ENCODE measurements around the gene ST8SIA6.
A peak's percentile ranks its signal among the peaks of the same experiment; 100 is the strongest.

The ST8SIA6 gene

DNA sequence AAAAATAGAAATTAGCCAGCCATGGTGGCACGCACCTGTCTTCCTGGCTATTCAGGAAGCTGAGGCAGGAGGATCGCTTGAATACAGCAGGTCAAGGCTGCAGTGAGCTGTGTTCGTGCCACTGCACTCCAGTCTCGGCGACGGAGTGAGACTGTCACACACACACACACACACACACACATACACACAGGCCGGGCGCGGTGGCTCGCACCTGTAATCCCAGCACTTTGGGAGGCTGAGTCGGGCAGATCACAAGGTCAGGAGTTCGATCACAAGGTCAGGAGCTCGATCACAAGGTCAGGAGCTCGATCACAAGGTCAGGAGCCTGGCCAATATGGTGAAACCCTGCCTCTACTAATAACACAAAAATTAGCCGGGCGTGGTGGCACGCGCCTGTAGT is 68.4 kb downstream of the ST8SIA6 start:
- no peak for DNase-seq (ENCODE audit: low read depth)

DNA sequence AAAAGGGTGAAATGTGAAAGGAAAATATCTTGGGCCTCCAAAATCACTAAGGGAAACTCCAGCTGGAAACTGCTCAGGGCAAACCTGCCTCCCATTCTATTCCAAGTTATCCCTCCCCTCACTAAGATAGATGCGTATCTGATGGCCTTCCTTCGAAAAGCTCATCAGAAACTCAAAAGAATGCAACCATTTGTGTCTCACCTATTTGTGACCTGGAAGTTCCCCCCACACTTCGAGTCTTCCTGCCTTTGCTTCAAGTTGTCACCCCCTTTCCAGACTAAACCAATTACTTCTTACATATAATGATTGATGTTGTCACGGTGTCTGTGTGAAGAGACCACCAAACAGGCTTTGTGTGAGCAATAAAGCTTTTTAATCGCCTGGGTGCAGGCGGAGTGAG is 69.3 kb downstream of the ST8SIA6 start:
- no peak for DNase-seq (ENCODE audit: low read depth)

DNA sequence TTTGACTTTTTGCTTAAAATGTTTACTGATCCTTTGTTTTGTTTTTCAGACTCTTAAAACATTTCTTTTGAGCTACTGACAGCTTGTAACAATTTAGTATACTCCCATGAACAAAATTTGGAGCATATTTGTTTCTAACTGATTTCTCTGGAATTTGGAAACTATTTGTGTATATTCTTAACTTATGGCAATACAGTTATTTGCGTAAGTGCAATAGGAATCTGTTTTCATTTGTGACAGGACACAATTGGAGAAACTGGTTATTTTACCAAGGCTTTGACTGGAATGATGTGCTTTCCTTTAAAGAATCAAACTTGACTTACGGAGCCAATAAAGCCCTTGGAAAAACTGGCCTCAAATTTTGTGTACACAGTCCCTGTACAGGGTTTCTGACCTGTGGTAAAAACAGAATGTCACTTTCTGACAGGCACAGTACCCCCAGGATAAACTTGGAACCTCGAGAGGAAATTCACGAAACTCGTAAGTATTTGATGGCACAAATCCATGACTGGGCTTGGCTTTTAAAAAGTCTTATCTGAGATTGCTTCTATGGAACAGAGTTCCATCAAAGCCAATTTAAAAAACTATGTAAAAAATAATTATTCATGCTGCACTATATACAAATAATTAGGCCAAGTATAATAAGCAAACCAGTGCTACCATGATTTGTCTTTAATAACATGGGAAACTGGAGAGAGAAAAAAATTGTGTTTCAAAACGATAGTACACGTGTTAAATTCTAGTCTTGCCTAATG is 70.4 kb downstream of the ST8SIA6 start:
- no peak for DNase-seq (ENCODE audit: low read depth)

DNA sequence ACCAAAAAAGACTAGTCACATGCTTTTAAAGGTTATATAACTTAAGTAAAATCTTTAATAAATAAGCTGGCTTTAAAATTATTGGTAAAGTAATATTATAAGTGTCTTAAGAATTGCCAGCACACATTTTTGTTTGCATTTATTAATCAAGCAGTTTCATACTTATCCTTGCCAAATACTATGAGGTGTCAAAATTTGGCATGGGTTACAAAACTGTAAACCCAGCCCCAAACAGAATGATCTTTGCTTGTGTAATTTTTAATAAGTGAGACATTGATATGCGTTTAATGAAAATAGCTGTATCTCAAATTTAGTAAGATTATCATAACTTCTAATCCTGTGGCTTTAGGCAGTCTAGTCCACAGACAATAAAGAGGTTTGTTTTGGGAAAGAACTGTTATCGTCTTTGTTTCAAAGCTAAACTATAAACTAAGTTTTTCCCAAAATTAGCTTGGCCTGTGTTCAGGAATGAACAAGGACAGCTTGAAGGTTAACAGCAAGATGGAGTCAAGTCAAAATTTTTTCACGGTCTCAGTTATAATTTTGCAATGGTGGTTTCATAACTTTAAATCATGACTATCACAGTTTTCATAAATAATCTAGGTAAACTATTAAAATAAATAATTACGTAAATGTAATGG is 72.8 kb downstream of the ST8SIA6 start:
- DNase-seq (ENCODE audit: low read depth): no peak

DNA sequence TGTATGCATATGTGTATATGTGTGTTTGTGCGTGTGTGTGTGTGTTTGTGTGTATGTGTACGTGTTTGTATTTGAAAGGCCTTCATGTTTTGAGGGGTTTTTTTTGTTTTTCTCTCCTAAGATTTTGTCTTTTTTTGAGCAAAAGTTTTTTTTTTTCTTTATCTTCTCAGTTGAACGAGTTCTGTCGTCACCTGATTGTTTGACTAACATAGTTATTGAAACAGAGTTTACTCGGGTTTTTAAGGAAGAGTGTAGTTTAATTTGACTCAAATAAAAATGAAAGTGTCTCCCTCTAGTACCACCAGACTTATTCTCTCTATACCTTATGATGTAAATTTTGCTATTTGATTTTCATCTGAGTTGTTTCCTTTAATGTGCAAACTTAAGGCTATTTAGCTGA is 73.5 kb downstream of the ST8SIA6 start:
- no peak for DNase-seq (ENCODE audit: low read depth)

DNA sequence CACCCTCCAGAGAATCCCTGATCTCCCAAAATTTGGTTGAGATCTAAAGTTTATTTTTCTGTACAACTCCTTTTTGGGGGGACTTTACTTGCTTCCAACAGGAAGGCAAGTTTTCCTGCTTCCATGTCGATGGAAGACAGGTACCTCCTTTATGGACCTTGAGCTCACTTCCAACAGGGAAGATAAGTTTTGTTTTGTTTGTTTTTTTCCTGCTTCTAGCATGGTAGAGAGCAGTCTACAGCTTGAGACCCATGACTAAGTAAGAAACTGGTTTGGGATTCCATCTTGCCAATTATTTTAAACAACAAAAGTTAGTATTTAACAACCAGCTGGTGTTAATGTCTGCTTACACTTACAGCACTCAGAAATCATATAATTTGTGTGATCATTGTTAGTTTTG is 74.4 kb downstream of the ST8SIA6 start:
- DNase-seq (ENCODE audit: low read depth): no peak

DNA sequence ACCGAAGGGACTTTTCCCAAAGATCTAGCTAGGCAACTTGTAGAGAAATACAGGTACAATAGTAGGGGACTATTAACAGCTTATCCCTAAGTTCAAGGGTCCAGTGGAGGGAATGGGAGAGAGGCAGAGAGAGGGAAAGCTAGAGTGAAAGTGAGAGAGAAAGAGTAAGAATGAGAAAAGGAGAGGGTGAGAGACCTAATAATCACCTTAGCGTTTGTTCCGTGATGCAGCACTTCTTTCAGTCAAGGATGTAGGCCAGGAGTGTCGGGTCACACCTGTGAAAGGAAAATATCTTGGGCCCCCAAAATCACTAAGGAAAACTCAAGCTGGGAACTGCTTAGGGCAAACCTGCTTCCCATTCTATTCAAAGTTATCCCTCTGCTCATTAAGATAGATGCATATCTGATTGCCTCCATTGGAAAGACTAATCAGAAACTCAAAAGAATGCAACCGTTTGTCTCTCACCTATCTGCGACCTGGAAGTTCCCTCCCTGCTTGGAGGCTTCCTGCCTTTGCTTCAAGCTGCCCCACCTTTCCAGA is 75.2 kb downstream of the ST8SIA6 start:
- no peak for DNase-seq (ENCODE audit: low read depth)

DNA sequence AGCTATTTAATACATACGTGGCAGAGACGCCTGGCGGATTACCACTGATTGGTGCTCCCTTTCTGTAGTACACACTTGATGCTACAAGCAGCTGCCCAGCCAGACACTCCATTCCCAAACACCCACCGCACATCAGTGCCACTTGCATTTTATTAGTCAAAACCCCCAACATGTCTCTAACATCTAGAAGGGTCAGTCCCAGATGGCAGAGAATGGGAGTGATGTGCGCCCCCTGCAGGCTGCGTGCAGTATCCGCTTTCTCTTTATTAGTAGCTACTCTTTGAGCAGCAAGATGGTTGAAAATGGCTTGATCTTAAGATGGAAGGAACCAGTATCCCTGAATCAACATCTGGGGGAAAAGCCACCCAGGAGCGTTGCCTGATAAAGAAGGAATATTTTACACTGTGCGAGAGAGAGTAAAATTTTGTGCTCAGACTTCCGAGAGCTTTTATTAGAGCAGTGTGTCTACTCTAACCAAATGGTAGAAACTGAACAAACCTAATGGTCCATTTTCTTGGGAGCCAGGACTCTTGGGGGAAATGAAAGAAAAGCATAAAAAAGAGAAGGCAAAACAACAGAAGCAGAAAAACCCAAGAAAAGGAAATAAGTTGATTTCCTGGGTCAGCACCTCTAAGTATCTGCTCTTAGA is 78.3 kb downstream of the ST8SIA6 start:
- DNase-seq (ENCODE audit: low read depth): peak; percentile 30

DNA sequence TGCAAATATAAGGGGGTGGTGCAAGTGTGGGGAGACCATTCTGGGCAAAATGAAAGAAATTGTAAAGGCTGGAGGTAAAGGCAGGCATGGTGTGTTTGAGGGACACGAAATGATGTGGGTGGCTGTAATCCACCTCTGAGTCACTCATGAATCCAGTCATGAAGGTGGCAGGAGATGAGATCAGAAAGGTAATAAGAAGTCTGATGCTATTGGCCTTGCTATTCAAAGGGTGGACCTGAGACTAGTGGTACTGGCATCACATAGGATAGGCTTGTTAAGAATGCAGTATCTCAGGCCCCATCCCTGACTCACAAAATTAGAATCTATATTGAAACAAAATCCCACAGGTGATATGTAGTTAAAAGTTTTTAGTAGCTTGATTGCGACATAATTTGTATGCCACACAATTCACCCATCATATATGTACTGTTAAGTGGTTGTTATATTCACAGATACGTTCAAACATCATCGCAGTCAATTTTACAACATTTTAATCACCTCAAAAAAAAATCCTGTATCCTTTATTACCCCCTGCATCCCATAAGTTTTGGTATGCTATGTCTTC is 85.6 kb downstream of the ST8SIA6 start:
- DNase-seq (ENCODE audit: low read depth): no peak

DNA sequence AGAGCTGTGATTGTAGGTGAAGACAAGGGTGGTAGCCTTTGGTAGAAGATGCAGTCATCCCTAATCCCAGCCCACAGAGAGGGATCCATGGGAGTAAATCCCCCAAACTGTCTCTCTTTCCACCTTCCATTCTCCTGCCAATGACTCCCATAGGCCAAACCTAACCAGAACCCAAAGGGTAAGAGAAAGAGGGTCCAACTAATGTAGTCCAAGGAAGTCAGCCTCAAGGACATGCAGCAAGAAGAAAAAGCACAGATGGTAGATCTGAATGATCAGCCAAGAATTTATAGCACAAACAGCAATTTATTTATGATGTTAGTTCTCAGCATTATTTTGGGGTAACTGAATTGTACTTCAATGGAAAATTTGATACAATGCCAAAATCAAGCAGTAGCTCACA is 87.7 kb downstream of the ST8SIA6 start:
- DNase-seq (ENCODE audit: low read depth): no peak

DNA sequence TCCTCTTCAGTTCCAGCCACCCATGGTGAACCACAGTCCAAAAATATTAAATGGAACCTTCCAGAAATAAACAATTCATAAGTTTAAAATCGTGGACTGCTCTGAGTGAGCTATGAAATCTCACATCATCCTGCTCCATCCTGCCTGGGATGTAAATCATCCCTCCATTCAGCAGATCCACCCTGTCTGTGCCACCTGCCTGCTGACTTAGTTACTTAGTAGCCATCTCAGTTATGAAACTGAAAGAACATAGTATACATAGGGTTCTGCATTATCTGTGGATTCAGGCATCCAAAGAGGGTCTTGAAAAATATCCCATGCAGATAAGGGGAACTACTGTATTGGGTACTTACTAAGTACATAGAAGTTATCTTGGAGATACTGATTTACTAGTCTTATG is 89.0 kb downstream of the ST8SIA6 start:
- DNase-seq (ENCODE audit: low read depth): no peak

DNA sequence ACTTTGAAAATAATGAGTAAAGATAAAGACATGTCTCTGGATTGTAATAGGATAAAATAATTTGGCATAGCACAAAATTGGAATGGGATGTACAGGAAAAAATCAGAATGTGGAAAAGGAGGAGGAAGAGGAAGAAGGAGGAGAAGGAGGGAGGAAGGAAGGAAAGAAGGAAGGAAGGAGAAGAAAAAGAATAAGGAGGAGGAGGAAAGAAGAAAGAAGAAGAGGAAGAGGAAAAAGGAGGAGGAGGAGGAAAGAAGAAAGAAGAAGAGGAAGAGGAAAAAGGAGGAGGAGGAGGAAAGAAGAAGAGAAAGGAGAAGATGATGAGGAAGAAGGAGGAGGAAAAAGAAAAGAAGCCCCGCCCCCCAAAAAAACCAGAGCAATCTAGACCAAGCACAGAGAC is 95.9 kb downstream of the ST8SIA6 start:
- DNase-seq (ENCODE audit: low read depth): no peak

DNA sequence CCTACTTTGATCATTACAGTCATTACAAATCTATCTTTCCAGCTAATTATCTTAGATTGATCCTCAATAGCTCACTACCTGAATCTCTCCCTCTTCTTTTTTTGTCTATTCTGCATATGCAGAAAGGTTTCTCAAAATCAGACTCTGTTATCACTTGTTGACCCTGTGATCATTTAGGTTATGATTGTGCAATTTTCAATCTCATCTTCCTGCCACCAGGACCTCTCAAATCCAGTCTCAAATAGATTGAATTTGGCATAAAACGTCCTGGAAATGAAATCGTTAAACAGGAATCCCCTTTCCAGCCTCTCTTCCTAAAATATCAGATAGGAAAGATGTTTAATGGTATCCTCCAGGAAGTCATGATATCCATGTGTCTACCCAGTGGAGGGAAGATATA is 96.6 kb downstream of the ST8SIA6 start:
- DNase-seq (ENCODE audit: low read depth): no peak

DNA sequence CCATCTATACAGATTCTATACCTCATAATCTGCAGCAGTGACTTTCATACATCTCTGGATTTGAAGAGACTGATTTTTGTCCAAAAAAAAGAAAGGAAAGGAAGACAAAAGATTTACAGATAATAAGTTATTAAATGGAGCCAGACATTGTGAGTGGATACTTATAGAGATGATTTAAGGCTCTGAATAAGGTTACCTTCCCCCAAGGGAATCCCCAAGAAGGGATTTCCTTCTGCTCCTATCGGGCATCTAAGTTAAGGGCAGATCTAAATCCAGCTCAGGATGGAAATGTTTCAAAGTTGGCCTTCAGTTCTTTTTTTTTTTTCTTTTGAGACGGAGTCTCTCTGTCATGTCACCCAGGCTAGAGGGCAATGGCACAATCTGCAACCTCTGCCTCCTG is 97.6 kb downstream of the ST8SIA6 start:
- DNase-seq (ENCODE audit: low read depth): no peak

DNA sequence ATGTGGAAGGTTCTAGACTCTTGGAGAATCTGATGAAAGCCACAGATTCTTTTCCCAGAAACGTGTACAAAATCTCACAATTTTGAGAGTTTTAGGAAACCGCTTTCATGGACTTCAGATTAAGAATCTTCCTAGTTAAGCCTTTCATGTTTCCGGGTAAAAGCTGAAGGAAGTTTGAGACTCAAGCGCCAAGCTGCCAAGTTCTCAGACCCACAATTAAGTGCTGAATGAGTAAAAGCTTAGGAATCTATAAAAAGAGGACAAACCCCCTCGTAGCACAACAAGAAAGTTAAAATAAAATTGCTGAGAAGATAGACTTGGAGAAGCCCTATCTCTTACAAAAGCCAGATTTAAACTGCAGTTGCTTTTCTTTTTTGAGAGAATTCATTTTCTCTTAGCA is 99.6 kb downstream of the ST8SIA6 start:
- peak; percentile 61 for DNase-seq (ENCODE audit: low read depth)

DNA sequence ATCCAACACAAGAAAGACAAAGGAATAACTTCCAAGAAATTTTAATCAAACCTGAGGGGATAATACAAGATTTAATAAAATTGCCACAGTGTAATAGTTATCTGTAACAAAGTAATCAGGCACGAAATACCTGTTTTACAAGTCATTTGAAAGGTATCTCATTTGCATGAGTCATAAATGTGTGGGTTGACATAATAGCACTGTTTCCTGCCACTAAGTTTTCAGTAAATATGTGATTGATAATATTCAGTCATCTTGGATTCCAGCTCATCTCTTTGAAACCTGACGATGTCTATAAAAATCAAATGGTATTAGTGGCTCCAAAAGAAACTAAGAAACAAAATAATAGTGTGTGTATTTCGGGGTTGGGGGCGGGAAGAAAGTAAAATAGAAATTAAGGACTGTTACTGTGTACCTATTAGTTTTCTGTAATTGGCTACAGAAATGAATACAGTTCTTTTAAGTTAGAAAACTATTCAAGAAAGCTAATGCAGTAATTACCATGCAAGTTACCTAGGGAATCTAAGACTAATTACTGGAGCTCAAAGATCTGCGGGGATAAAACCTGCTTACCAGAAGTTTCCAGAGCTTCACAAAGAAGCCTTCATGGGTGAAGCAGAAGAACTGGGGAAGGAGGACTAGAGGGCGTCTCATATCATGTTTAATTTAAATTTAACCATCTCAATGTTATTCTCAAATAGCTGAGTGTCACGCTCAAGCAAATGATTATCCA is 100.7 kb downstream of the ST8SIA6 start:
- no peak for DNase-seq (ENCODE audit: low read depth)

DNA sequence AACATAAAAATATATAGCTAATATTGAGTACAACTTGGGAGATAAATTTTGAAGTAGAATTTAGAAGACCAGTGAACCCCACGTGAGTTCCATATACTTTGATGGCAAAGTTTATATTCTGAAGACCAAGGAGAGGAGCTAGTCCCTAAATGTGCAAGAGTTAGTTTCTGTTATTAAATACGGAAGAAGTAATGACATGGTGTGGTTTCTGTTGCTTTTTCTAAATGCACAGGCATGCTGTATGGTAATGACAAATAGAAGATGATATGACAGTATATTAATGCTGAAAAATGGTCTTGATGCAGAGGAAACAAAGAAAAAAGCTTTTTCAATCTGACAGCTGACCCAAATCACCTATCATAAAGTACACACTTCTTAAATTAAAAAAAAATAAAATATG is 101.8 kb downstream of the ST8SIA6 start:
- no peak for DNase-seq (ENCODE audit: low read depth)

DNA sequence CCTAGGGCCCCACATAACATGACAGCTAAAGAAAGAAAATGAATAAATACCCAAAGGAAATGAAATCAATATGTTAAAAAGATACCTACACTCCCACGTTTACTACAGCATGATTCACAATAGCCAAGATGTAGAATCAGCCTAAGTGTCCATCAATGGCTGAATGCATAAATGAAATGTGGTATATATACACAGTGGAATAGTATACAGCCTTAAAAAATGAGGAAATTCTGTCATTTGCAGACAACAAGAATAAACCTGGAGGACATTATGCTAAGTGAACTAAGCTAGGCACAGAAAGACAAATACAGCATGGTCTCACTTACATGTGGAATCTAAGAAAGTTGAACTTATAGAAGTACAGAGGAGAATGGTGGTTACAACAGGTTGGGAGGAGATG is 102.9 kb downstream of the ST8SIA6 start:
- DNase-seq (ENCODE audit: low read depth): no peak

DNA sequence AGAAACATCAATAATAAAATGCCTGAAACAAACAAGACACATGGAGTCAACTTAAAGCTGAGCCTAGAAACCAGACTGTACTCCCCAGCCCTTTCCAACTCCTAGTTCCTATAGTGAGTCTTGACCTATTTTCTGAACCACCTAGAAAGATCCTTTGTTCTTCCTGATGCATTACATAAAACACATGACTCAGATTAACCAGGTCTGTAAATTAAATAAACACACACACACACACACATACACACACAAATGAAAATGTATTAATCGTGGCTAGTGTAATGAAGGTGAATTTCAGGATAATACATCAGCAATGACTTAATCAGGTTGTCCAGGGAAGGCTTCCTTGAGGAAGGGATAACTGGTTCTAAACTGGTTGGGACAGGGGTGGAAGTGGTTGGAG is 104.7 kb downstream of the ST8SIA6 start:
- no peak for DNase-seq (ENCODE audit: low read depth)

DNA sequence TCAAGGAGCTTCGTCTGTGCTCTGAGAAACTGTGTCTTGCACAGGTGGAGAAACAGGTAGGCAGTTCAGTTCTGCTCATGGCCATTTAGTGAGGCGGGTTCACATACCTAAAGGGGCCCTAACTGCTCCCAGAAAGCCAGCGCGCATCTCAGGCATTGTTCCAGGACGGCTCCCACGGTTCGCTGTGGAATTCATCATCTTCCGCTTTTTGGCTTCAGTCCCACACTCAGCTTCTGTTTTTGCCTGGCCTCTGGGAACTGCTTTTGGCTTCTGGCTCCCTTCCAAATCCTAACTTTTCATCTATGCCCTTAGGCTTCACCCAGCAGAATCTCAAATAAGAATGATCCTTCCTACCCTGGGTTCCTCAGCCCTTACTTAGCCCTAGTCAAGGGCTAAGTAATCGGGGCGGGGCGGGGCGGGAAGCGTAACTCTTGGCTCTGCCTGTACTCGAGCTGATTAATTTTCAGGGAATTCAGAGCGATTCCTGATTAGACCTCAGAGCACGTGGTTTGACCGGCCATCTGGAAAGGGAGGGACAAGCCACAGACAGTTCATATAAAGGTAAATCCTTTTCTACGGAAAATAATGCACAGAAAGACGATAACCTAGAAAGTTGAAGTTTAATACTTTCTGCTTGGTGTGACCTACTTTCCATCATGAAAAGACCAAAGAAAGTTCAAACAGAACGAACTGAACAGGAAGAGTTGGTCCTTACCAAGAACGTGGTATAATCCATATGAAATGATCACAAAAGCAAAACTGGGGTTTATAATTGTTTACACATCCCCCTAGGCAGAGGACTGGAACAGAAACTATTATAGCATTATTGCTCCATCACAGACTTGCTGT is 105.7 kb downstream of the ST8SIA6 start:
- DNase-seq (ENCODE audit: low read depth): peak; percentile 94

DNA sequence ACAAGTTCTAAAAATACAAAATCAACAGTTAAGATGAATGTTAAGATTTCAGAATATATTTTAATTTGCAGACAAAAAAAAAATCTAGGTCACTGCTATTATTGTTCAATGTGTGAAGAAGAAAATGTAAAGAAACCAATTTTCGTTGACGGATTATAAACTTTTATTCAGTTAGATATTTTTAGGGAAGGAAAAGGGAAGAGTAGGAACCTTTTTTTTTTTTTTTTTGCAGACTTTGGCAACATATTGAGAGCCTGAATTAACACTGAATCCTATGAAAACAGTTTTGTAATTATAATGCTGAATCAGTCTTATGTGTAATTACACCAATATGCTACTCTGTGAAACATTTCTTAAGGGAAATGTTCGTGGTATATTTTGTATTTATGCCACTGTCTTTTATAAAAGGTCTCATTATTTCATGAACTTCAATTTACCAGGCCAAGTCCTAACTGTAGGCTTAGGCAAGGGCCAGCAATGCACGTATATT is 106.3 kb downstream of the ST8SIA6 start:
- no peak for DNase-seq (ENCODE audit: low read depth)
